Measurements from ENCODE around the gene PITPNC1.
"Not testable (repeated sequence)": the region's sequence is repeated elsewhere in the genome, so short reads cannot be mapped to it uniquely, and the experiment has no call there.

The PITPNC1 gene

GRCh38 chr17:67472606-67473005 is 95.5 kb downstream of the PITPNC1 start:
- WGBS, 2 experiments, result 92 to 95% methylated on average over 4 of the region's 4 CpGs
- H3K27me3 ChIP-seq (ENCODE audit: control insufficient read depth, insufficient read depth, low read length, poor library complexity, severe bottlenecking); H3K27ac ChIP-seq (ENCODE audit: insufficient read depth, low read depth, low read length, poor library complexity, severe bottlenecking); H3K4me3 ChIP-seq (ENCODE audit: insufficient read depth, low read depth, low read length); H3K36me3 ChIP-seq (ENCODE audit: control insufficient read depth, insufficient read depth, low read length); H3K4me1 ChIP-seq (ENCODE audit: control insufficient read depth, insufficient read depth, low read length); H3K9me3 ChIP-seq (ENCODE audit: control insufficient read depth, low read length): not testable (repeated sequence)

- H3K9me3 ChIP-seq (ENCODE audit: control insufficient read depth, low read length), result no peaks in the 10 kb centered on the region
- no peak overlapping the region for H3K27ac ChIP-seq (ENCODE audit: insufficient read depth, low read depth, low read length, poor library complexity, severe bottlenecking)
- no peak overlapping the region for H3K4me3 ChIP-seq (ENCODE audit: insufficient read depth, low read depth, low read length)
- WGBS, 2 experiments, result 70 to 73% methylated on average over 12 of the region's 12 CpGs
- H3K36me3 ChIP-seq (ENCODE audit: control insufficient read depth, insufficient read depth, low read length), result no peaks in the 10 kb centered on the region
- no peaks in the 10 kb centered on the region for H3K27me3 ChIP-seq (ENCODE audit: control insufficient read depth, insufficient read depth, low read length, poor library complexity, severe bottlenecking)
- peaks cover 13% of the 10 kb centered on the region for H3K4me1 ChIP-seq (ENCODE audit: control insufficient read depth, insufficient read depth, low read length)
Measured at GRCh38 chr17:67474081-67474661, 97.1 kb downstream of the PITPNC1 start.

GRCh38 chr17:67475161-67475937 is 98.3 kb downstream of the PITPNC1 start:
- Histone ChIP-seq H3K4me1 (ENCODE audit: control insufficient read depth, insufficient read depth, low read length) (peaks cover 14% of the 10 kb centered on the region), H3K27me3 (ENCODE audit: control insufficient read depth, insufficient read depth, low read length, poor library complexity, severe bottlenecking) (no peaks in the 10 kb centered on the region), H3K9me3 (ENCODE audit: control insufficient read depth, low read length) (no peaks in the 10 kb centered on the region), H3K36me3 (ENCODE audit: control insufficient read depth, insufficient read depth, low read length) (no peaks in the 10 kb centered on the region), H3K27ac (ENCODE audit: insufficient read depth, low read depth, low read length, poor library complexity, severe bottlenecking) (no peak overlapping the region), H3K4me3 (ENCODE audit: insufficient read depth, low read depth, low read length) (no peak overlapping the region)
- WGBS, 2 experiments, result 63 to 64% methylated on average over 22 to 23 of the region's 23 CpGs

GRCh38 chr17:67476787-67477335 is 99.8 kb downstream of the PITPNC1 start:
- Histone ChIP-seq H3K9me3 (ENCODE audit: control insufficient read depth, low read length) (no peaks in the 10 kb centered on the region), H3K4me1 (ENCODE audit: control insufficient read depth, insufficient read depth, low read length) (peaks cover 14% of the 10 kb centered on the region), H3K4me3 (ENCODE audit: insufficient read depth, low read depth, low read length) (no peak overlapping the region), H3K27me3 (ENCODE audit: control insufficient read depth, insufficient read depth, low read length, poor library complexity, severe bottlenecking) (no peaks in the 10 kb centered on the region), H3K27ac (ENCODE audit: insufficient read depth, low read depth, low read length, poor library complexity, severe bottlenecking) (no peak overlapping the region), H3K36me3 (ENCODE audit: control insufficient read depth, insufficient read depth, low read length) (no peaks in the 10 kb centered on the region)
- WGBS, 2 experiments, result 93 to 96% methylated on average over 7 of the region's 7 CpGs

- WGBS, 2 experiments, result 92 to 93% methylated on average over 4 of the region's 4 CpGs
- Histone ChIP-seq H3K4me3 (ENCODE audit: insufficient read depth, low read depth, low read length) (no peak overlapping the region), H3K4me1 (ENCODE audit: control insufficient read depth, insufficient read depth, low read length) (peaks cover 14% of the 10 kb centered on the region), H3K36me3 (ENCODE audit: control insufficient read depth, insufficient read depth, low read length) (no peaks in the 10 kb centered on the region), H3K27me3 (ENCODE audit: control insufficient read depth, insufficient read depth, low read length, poor library complexity, severe bottlenecking) (no peaks in the 10 kb centered on the region), H3K9me3 (ENCODE audit: control insufficient read depth, low read length) (no peaks in the 10 kb centered on the region), H3K27ac (ENCODE audit: insufficient read depth, low read depth, low read length, poor library complexity, severe bottlenecking) (no peak overlapping the region)
Measured at GRCh38 chr17:67477687-67478086, 100.6 kb downstream of the PITPNC1 start.

- Histone ChIP-seq H3K4me3 (ENCODE audit: insufficient read depth, low read depth, low read length) (no peak overlapping the region), H3K27me3 (ENCODE audit: control insufficient read depth, insufficient read depth, low read length, poor library complexity, severe bottlenecking) (no peaks in the 10 kb centered on the region), H3K9me3 (ENCODE audit: control insufficient read depth, low read length) (no peaks in the 10 kb centered on the region), H3K36me3 (ENCODE audit: control insufficient read depth, insufficient read depth, low read length) (no peaks in the 10 kb centered on the region), H3K4me1 (ENCODE audit: control insufficient read depth, insufficient read depth, low read length) (peaks cover 14% of the 10 kb centered on the region), H3K27ac (ENCODE audit: insufficient read depth, low read depth, low read length, poor library complexity, severe bottlenecking) (peak overlapping the region; percentile 46)
- WGBS, 2 experiments, result 71 to 77% methylated on average over 7 to 8 of the region's 8 CpGs
Measured at GRCh38 chr17:67478401-67479041, 101.4 kb downstream of the PITPNC1 start.

- Histone ChIP-seq H3K27me3 (ENCODE audit: control insufficient read depth, insufficient read depth, low read length, poor library complexity, severe bottlenecking) (no peaks in the 10 kb centered on the region), H3K4me3 (ENCODE audit: insufficient read depth, low read depth, low read length) (no peak overlapping the region), H3K36me3 (ENCODE audit: control insufficient read depth, insufficient read depth, low read length) (no peaks in the 10 kb centered on the region), H3K4me1 (ENCODE audit: control insufficient read depth, insufficient read depth, low read length) (peaks cover 8% of the 10 kb centered on the region), H3K9me3 (ENCODE audit: control insufficient read depth, low read length) (no peaks in the 10 kb centered on the region), H3K27ac (ENCODE audit: insufficient read depth, low read depth, low read length, poor library complexity, severe bottlenecking) (peak overlapping the region; percentile 46)
- WGBS, 2 experiments, result 77 to 90% methylated on average over 3 of the region's 3 CpGs
Measured at GRCh38 chr17:67479148-67479547, 102.1 kb downstream of the PITPNC1 start.

- 91 to 93% methylated on average over 11 of the region's 11 CpGs for WGBS, 2 experiments
- H3K4me1 ChIP-seq (ENCODE audit: control insufficient read depth, insufficient read depth, low read length); H3K4me3 ChIP-seq (ENCODE audit: insufficient read depth, low read depth, low read length); H3K36me3 ChIP-seq (ENCODE audit: control insufficient read depth, insufficient read depth, low read length); H3K27ac ChIP-seq (ENCODE audit: insufficient read depth, low read depth, low read length, poor library complexity, severe bottlenecking); H3K27me3 ChIP-seq (ENCODE audit: control insufficient read depth, insufficient read depth, low read length, poor library complexity, severe bottlenecking); H3K9me3 ChIP-seq (ENCODE audit: control insufficient read depth, low read length): not testable (repeated sequence)
Measured at GRCh38 chr17:67480959-67481358, 103.9 kb downstream of the PITPNC1 start.

GRCh38 chr17:67481808-67482207 is 104.7 kb downstream of the PITPNC1 start:
- H3K36me3 ChIP-seq (ENCODE audit: control insufficient read depth, insufficient read depth, low read length), result no peaks in the 10 kb centered on the region
- 91 to 97% methylated on average over 2 to 3 of the region's 4 CpGs for WGBS, 2 experiments
- no peaks in the 10 kb centered on the region for H3K27me3 ChIP-seq (ENCODE audit: control insufficient read depth, insufficient read depth, low read length, poor library complexity, severe bottlenecking)
- no peaks in the 10 kb centered on the region for H3K9me3 ChIP-seq (ENCODE audit: control insufficient read depth, low read length)
- H3K4me3 ChIP-seq (ENCODE audit: insufficient read depth, low read depth, low read length), result no peak overlapping the region
- H3K4me1 ChIP-seq (ENCODE audit: control insufficient read depth, insufficient read depth, low read length), result peaks cover 7% of the 10 kb centered on the region
- H3K27ac ChIP-seq (ENCODE audit: insufficient read depth, low read depth, low read length, poor library complexity, severe bottlenecking), result no peak overlapping the region

- no peaks in the 10 kb centered on the region for H3K9me3 ChIP-seq (ENCODE audit: control insufficient read depth, low read length)
- H3K27me3 ChIP-seq (ENCODE audit: control insufficient read depth, insufficient read depth, low read length, poor library complexity, severe bottlenecking), result no peaks in the 10 kb centered on the region
- 92 to 94% methylated on average over 3 of the region's 3 CpGs for WGBS, 2 experiments
- H3K27ac ChIP-seq (ENCODE audit: insufficient read depth, low read depth, low read length, poor library complexity, severe bottlenecking), result no peak overlapping the region
- peaks cover 7% of the 10 kb centered on the region for H3K4me1 ChIP-seq (ENCODE audit: control insufficient read depth, insufficient read depth, low read length)
- H3K4me3 ChIP-seq (ENCODE audit: insufficient read depth, low read depth, low read length), result no peak overlapping the region
- H3K36me3 ChIP-seq (ENCODE audit: control insufficient read depth, insufficient read depth, low read length), result no peaks in the 10 kb centered on the region
Measured at GRCh38 chr17:67482764-67483163, 105.7 kb downstream of the PITPNC1 start.
